ENCODE data around the gene CLCN3.

CLCN3 gene

DNA sequence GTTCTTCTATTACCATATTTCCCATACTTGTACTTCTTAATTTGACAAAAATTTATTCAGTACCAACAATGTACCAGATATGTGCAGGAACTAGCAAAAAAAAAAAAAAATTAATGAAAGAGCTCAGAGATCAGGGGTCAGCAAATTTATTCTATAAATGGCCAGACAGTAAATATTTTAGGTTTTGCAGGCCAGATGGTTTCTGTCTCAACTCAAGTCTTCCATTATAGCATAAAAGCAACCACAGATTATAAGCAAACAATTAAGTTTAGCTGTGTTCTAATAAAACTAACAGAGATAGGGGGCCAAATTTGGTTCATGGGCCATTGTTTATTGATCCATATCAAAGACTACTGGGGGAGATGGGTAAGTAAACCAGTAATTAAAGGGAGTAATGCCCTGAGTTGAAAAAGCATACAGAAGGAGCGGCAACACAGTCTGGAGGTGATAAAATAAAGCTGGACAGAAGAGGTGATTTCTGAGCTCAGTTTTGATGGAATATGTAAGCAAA is 27.3 kb upstream of the CLCN3 start:
- FAIRE-seq (no peak), DNase-seq (ENCODE audit: insufficient read length, low spot score) (no peak)
- no peak for TF ChIP-seq CTCF (IDR thresholded peaks at IDR 0.05; ENCODE audit: insufficient read depth, missing control alignments)

DNA sequence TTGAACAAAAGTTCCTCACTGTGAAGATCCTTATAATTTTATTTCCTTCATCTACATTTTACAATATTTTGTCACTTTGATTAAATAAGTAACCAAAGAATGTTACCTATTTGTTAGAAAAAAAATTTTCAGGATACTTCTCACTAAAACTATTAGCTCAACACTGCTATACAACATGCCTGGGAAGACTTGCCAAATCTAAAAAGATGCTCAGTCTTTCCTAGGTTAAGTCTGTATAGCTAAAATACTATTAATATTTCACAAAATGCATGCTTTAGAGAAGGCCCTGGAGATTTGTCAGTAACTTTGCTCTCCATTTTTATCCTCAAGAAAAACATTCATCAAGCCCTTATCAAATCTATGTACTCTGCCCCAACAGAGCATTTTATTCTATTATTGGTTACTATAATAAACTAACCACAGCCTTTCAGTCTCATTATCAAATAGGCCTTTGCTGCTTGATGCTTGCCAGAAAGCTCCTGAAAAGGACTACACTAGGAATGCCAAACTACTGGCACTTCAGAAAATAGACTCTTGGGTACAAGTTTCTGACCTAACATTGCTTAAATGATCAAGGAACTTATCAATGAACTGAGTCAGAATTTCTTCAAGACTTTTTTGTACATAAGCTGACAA is 25.7 kb upstream of the CLCN3 start:
- no peak for TF ChIP-seq CTCF (IDR thresholded peaks at IDR 0.05; ENCODE audit: insufficient read depth, missing control alignments)
- DNase-seq (ENCODE audit: insufficient read length, low spot score) (no peak), FAIRE-seq (no peak)

- no peak for TF ChIP-seq CTCF (IDR thresholded peaks at IDR 0.05; ENCODE audit: insufficient read depth, missing control alignments)
Measured at GRCh38 chr4:169601016-169601771, 19.2 kb upstream of the CLCN3 start.

GRCh38 chr4:169603312-169603711 is 17.1 kb upstream of the CLCN3 start:
- DNase-seq (ENCODE audit: insufficient read length, low spot score) (no peak), FAIRE-seq (peak; percentile 41)
- no peak for TF ChIP-seq CTCF (IDR thresholded peaks at IDR 0.05; ENCODE audit: insufficient read depth, missing control alignments)

More at GRCh38 chr4:169601016-169601771, 19.2 kb upstream of the CLCN3 start:
- FAIRE-seq: no peak
- DNase-seq (ENCODE audit: insufficient read length, low spot score): no peak

DNA sequence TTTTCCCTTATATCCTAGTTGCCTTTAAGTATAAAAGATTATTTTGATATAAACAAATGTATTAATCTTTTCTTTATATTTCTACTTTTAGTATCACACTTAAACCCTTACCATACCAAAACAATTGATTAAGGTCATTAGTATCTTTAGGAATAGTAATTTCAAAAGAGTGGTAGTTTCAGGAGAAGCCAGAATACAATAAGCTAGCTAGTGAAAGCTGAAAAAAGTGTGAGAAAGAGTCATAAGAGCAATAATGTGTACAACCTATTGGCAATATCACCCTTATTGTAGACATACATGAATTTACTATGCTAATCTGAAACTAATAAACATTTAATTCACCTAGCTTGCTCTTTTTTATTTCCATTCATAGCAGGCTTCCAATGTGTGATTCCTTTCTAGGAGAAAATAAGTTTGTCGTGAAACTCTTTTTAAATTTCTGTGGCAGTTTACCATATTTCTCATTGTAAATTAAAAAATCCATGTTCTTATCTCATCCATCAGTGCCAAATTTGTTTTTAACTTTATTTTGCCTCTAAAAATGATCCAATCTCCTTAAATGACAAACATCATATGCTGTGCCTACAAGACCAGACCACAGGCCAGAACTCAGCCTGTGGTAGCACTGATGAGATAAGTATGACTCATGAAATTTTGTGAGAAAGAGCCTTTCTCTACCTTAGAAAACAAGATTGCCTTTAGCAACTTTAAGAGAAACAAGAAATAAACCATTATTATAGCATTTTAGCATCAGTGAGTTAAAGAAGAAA is 16.1 kb upstream of the CLCN3 start:
- no peak for TF ChIP-seq CTCF (IDR thresholded peaks at IDR 0.05; ENCODE audit: insufficient read depth, missing control alignments)
- FAIRE-seq: no peak
- no peak for DNase-seq (ENCODE audit: insufficient read length, low spot score)

- DNase-seq (ENCODE audit: insufficient read length, low spot score) (no peak), FAIRE-seq (no peak)
- TF ChIP-seq CTCF (IDR thresholded peaks at IDR 0.05; ENCODE audit: insufficient read depth, missing control alignments): no peak
Measured at GRCh38 chr4:169604903-169605331, 15.5 kb upstream of the CLCN3 start.
